Caco-2 (cell line): ENCODE measurements around the gene LRRC8B. TPM values are rescaled to one million over a fixed set of nuclear protein-coding genes. Genes with fewer than 3 reads are reported as not detected.

ENCODE experiments used
- BruUV-seq: library from RNA; stranded (reverse); fragments of 400-500 nt; replicated peaks from 2 replicates; lab custom pipeline; 2021; lab: Mats Ljungman, UMichigan
- CTCF ChIA-PET: fragments of 300-600 bp; sonication (Branson Sonifier 250); formaldehyde crosslinking; loops from one replicate; lab custom pipeline; 2022; ENCODE audit warnings: antibody characterized with exemption; lab: Charles Lee
- POLR2A ChIA-PET: fragments of 300-600 bp; sonication (Branson Sonifier 250); formaldehyde crosslinking; loops from one replicate; lab custom pipeline; 2022; ENCODE audit warnings: antibody characterized with exemption; lab: Charles Lee
- DNase-seq, 2 experiments: peaks; one replicate each; pipeline versions ENCODE4 v3.0.0 to v3.0.0-alpha.2; 2020 to 2022
- H3K27me3 ChIP-seq: replicated peaks from 2 replicates; pipeline ENCODE4 v1.6.0; 2011; ENCODE audit warnings: low read length; ENCODE audit not compliant: control insufficient read depth, insufficient read depth
- H3K36me3 ChIP-seq: 2 replicates; pipeline ENCODE4 v1.5.1; 2011; ENCODE audit warnings: low read length; ENCODE audit not compliant: control insufficient read depth, insufficient read depth
- H3K4me1 ChIP-seq: fragments of 250-450 bp; sonication (Bioruptor Pico); 2 replicates; pipeline ENCODE4 v1.5.1; 2020; ENCODE audit warnings: mild to moderate bottlenecking
- H3K4me3 ChIP-seq: 2 replicates; pipeline ENCODE4 v1.5.1; 2011; ENCODE audit warnings: low read depth, mild to moderate bottlenecking, control low read depth, low read length
- H3K9me3 ChIP-seq: fragments of 250-450 bp; sonication (Bioruptor Pico); 2 replicates; pipeline ENCODE4 v1.5.1; 2020; ENCODE audit warnings: mild to moderate bottlenecking, moderate library complexity
- H3K27ac Mint-ChIP-seq: one replicate; pipeline ENCODE4 v1.8.0; 2022; ENCODE audit warnings: mixed read lengths; ENCODE audit not compliant: unreplicated experiment
- H3K27me3 Mint-ChIP-seq: one replicate; pipeline ENCODE4 v1.8.0; 2022; ENCODE audit warnings: mixed read lengths; ENCODE audit not compliant: insufficient read depth, unreplicated experiment
- H3K36me3 Mint-ChIP-seq: one replicate; pipeline ENCODE4 v1.8.0; 2022; ENCODE audit warnings: mild to moderate bottlenecking, mixed read lengths; ENCODE audit not compliant: insufficient read depth, unreplicated experiment
- H3K4me1 Mint-ChIP-seq: one replicate; pipeline ENCODE4 v1.8.0; 2022; ENCODE audit warnings: low read depth, mixed read lengths; ENCODE audit not compliant: unreplicated experiment
- H3K4me3 Mint-ChIP-seq: one replicate; pipeline ENCODE4 v1.8.0; 2022; ENCODE audit warnings: mild to moderate bottlenecking, moderate library complexity, mixed read lengths; ENCODE audit not compliant: unreplicated experiment
- H3K9me3 Mint-ChIP-seq: one replicate; pipeline ENCODE4 v1.8.0; 2022; ENCODE audit warnings: mixed read lengths; ENCODE audit not compliant: unreplicated experiment
- intact Hi-C: fragments of 100-400 bp; cut with micrococcal nuclease; formaldehyde crosslinking; loops from one replicate; pipeline ENCODE4 v1.10.0; 2022; ENCODE audit not compliant: unreplicated experiment
- total RNA-seq: library from RNA; stranded (reverse); gene quantifications from 2 replicates; pipeline ENCODE4 v1.2.3, GENCODE V29; 2022
- TF ChIP-seq, protein P1 (sequence below), 2 experiments: fragments of 200-600 bp in 1 of 2; IDR thresholded peaks; 1 replicate in 1 of 2; 2 replicates in 1 of 2; pipeline versions ENCODE4 v1.5.1 to v1.8.0; 2011 to 2022; ENCODE audit warnings: antibody characterized with exemption in 1 of 2, control low read depth in 1 of 2, inconsistent platforms in 1 of 2, low read depth in 1 of 2, low read length in 1 of 2, mild to moderate bottlenecking in 1 of 2, moderate library complexity in 1 of 2; ENCODE audit not compliant: insufficient read depth in 1 of 2, severe bottlenecking in 1 of 2, unreplicated experiment in 1 of 2

The LRRC8B gene
- total RNA-seq, 1 experiment from 2014 or later, result 10.8 TPM

GRCh38 chr1:89622895-89623294, 98.3 kb downstream of the LRRC8B start:
- no peaks in the 10 kb centered on the region for H3K36me3 Mint-ChIP-seq
- H3K4me1 ChIP-seq, result no peaks in the 10 kb centered on the region
- no TSS peak for BruUV-seq
- H3K27ac Mint-ChIP-seq, result no peak overlapping the region
- H3K4me3 ChIP-seq, result no peak overlapping the region
- no peaks in the 10 kb centered on the region for H3K9me3 ChIP-seq
- POLR2A ChIA-PET, result no interaction called here
- no peaks in the 10 kb centered on the region for H3K27me3 Mint-ChIP-seq
- no peak overlapping the region for H3K4me3 Mint-ChIP-seq
- no peaks in the 10 kb centered on the region for H3K9me3 Mint-ChIP-seq
- TF ChIP-seq, protein P1, sequence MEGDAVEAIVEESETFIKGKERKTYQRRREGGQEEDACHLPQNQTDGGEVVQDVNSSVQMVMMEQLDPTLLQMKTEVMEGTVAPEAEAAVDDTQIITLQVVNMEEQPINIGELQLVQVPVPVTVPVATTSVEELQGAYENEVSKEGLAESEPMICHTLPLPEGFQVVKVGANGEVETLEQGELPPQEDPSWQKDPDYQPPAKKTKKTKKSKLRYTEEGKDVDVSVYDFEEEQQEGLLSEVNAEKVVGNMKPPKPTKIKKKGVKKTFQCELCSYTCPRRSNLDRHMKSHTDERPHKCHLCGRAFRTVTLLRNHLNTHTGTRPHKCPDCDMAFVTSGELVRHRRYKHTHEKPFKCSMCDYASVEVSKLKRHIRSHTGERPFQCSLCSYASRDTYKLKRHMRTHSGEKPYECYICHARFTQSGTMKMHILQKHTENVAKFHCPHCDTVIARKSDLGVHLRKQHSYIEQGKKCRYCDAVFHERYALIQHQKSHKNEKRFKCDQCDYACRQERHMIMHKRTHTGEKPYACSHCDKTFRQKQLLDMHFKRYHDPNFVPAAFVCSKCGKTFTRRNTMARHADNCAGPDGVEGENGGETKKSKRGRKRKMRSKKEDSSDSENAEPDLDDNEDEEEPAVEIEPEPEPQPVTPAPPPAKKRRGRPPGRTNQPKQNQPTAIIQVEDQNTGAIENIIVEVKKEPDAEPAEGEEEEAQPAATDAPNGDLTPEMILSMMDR (IDR thresholded peaks at IDR 0.05; ENCODE audit: insufficient read depth in 1 of 2, low read depth in 1 of 2, low read length in 1 of 2, severe bottlenecking in 1 of 2, unreplicated experiment in 1 of 2), result no peak
- no peaks in the 10 kb centered on the region for H3K36me3 ChIP-seq
- no peak for DNase-seq
- H3K4me1 Mint-ChIP-seq, result no peaks in the 10 kb centered on the region
- intact Hi-C loops, result no loop called here
- H3K27me3 ChIP-seq, result no peaks in the 10 kb centered on the region
- CTCF ChIA-PET, result no interaction called here

GRCh38 chr1:89624314-89624713, 99.7 kb downstream of the LRRC8B start:
- Histone ChIP-seq H3K27me3 (no peaks in the 10 kb centered on the region), H3K9me3 (no peaks in the 10 kb centered on the region), H3K36me3 (no peaks in the 10 kb centered on the region), H3K4me1 (no peaks in the 10 kb centered on the region), H3K4me3 (no peak overlapping the region)
- no TSS peak for BruUV-seq
- TF ChIP-seq, protein P1 (IDR thresholded peaks at IDR 0.05; ENCODE audit: insufficient read depth in 1 of 2, low read depth in 1 of 2, low read length in 1 of 2, severe bottlenecking in 1 of 2, unreplicated experiment in 1 of 2), result no peak
- intact Hi-C loops, result no loop called here
- H3K4me3 Mint-ChIP-seq, result no peak overlapping the region
- no peaks in the 10 kb centered on the region for H3K4me1 Mint-ChIP-seq
- H3K9me3 Mint-ChIP-seq, result no peaks in the 10 kb centered on the region
- no peak overlapping the region for H3K27ac Mint-ChIP-seq
- no peak for DNase-seq
- H3K36me3 Mint-ChIP-seq, result no peaks in the 10 kb centered on the region
- POLR2A ChIA-PET, result no interaction called here
- no peaks in the 10 kb centered on the region for H3K27me3 Mint-ChIP-seq
- CTCF ChIA-PET, result no interaction called here

- CTCF ChIA-PET, result no interaction called here
- intact Hi-C loops, result no loop called here
Measured at GRCh38 chr1:89624715-89625323, 100.2 kb downstream of the LRRC8B start.

More at GRCh38 chr1:89624715-89625323, 100.2 kb downstream of the LRRC8B start:
- Histone ChIP-seq H3K36me3 (no peaks in the 10 kb centered on the region), H3K9me3 (no peaks in the 10 kb centered on the region), H3K27me3 (no peaks in the 10 kb centered on the region), H3K4me1 (no peaks in the 10 kb centered on the region), H3K4me3 (no peak overlapping the region)
- H3K36me3 Mint-ChIP-seq, result no peaks in the 10 kb centered on the region
- no peaks in the 10 kb centered on the region for H3K9me3 Mint-ChIP-seq
- POLR2A ChIA-PET, result no interaction called here
- no peaks in the 10 kb centered on the region for H3K27me3 Mint-ChIP-seq
- no peak for DNase-seq
- H3K4me3 Mint-ChIP-seq, result no peak overlapping the region
- no peaks in the 10 kb centered on the region for H3K4me1 Mint-ChIP-seq
- BruUV-seq, result no TSS peak
- no peak overlapping the region for H3K27ac Mint-ChIP-seq
- TF ChIP-seq, protein P1 (IDR thresholded peaks at IDR 0.05; ENCODE audit: insufficient read depth in 1 of 2, low read depth in 1 of 2, low read length in 1 of 2, severe bottlenecking in 1 of 2, unreplicated experiment in 1 of 2), result no peak
